WI38 (cell line): ENCODE results near the gene TMEM134.

Source experiments
- H3K4me3 ChIP-seq: 2 replicates; pipeline ENCODE4 v1.5.1; 2011; ENCODE audit warnings: low read depth, mild to moderate bottlenecking, control low read depth, low read length
- CTCF ChIP-seq: IDR thresholded peaks from 2 replicates; pipeline ENCODE4 v1.5.1; 2012; ENCODE audit warnings: low read depth, mild to moderate bottlenecking, control low read depth, low read length

TMEM134 gene

GRCh38 chr11:67465189-67465510 is 3.9 kb downstream of the TMEM134 start:
- no peak for TF ChIP-seq CTCF
- H3K4me3 ChIP-seq = no peak overlapping the region

GRCh38 chr11:67464411-67465188 is 4.5 kb downstream of the TMEM134 start:
- TF ChIP-seq CTCF = no peak
- H3K4me3 ChIP-seq = no peak overlapping the region

GRCh38 chr11:67463680-67464410 is 5.2 kb downstream of the TMEM134 start:
- no peak overlapping the region for H3K4me3 ChIP-seq
- no peak for TF ChIP-seq CTCF

- TF ChIP-seq CTCF = no peak
- no peak overlapping the region for H3K4me3 ChIP-seq
These were observed 5.9 kb downstream of the TMEM134 start for GRCh38 chr11:67463186-67463585.

- no peak for TF ChIP-seq CTCF
- H3K4me3 ChIP-seq = no peak overlapping the region
These were observed 10.8 kb downstream of the TMEM134 start for GRCh38 chr11:67458266-67458665.

GRCh38 chr11:67457453-67457852 is 11.6 kb downstream of the TMEM134 start:
- no peak for TF ChIP-seq CTCF
- no peak overlapping the region for H3K4me3 ChIP-seq

GRCh38 chr11:67456068-67456705 is 12.9 kb downstream of the TMEM134 start:
- TF ChIP-seq CTCF = no peak
- H3K4me3 ChIP-seq = no peak overlapping the region
